SU-DHL-6 (cell line): ENCODE measurements around the gene VTCN1.

Experiments used
- H2AFZ ChIP-seq: fragments of 200-600 bp; sonication (generic); 2 replicates; pipeline ENCODE4 v1.6.1; 2014; ENCODE audit warnings: low read depth, mild to moderate bottlenecking, moderate library complexity, mixed read lengths, antibody characterized with exemption, low read length; ENCODE audit not compliant: severe bottlenecking
- H3F3A ChIP-seq: fragments of 200-600 bp; shearing (Covaris generic); 2 replicates; pipeline ENCODE4 v1.6.0; 2016; ENCODE audit warnings: antibody characterized with exemption, mild to moderate bottlenecking; ENCODE audit not compliant: insufficient read depth
- H3K27ac ChIP-seq: fragments of 200-600 bp; sonication (generic); 2 replicates; pipeline ENCODE4 v1.5.1; 2016; ENCODE audit warnings: low read depth, mild to moderate bottlenecking, low read length, moderate library complexity, mixed read lengths
- H3K27me3 ChIP-seq: fragments of 200-600 bp; sonication (generic), shearing (Covaris generic); 2 replicates; pipeline ENCODE4 v1.6.0; 2014; ENCODE audit warnings: mild to moderate bottlenecking, low read length
- H3K36me3 ChIP-seq: fragments of 200-600 bp; sonication (generic); 2 replicates; pipeline ENCODE4 v1.6.1; 2014; ENCODE audit warnings: mild to moderate bottlenecking, low read length, mixed read lengths
- H3K4me2 ChIP-seq: fragments of 300-600, 200-600 bp; shearing (Covaris generic), sonication (generic); 2 replicates; pipeline ENCODE4 v1.6.0; 2014; ENCODE audit warnings: low read length, low read depth, mild to moderate bottlenecking; ENCODE audit not compliant: poor library complexity, severe bottlenecking
- H3K4me3 ChIP-seq: fragments of 200-600 bp; sonication (generic); 2 replicates; pipeline ENCODE4 v1.5.1; 2014; ENCODE audit warnings: antibody characterized with exemption, low read length, mild to moderate bottlenecking, mixed read lengths; ENCODE audit not compliant: insufficient read depth, poor library complexity, severe bottlenecking
- H3K79me2 ChIP-seq: fragments of 200-600 bp; sonication (generic); 2 replicates; pipeline ENCODE4 v1.6.1; 2014; ENCODE audit warnings: mild to moderate bottlenecking, low read length, moderate library complexity; ENCODE audit not compliant: insufficient read depth
- H3K9ac ChIP-seq: fragments of 200-600 bp; sonication (generic); 2 replicates; pipeline ENCODE4 v1.7.0; 2014; ENCODE audit warnings: mild to moderate bottlenecking, low read length
- H3K9me2 ChIP-seq: fragments of 200-600 bp; sonication (generic); replicated peaks from 2 replicates; pipeline ENCODE4 v1.6.1; 2014; ENCODE audit warnings: low read length; ENCODE audit not compliant: insufficient read depth
- H3K9me3 ChIP-seq: fragments of 200-600 bp; sonication (generic); 2 replicates; pipeline ENCODE4 v1.6.1; 2014; ENCODE audit warnings: low read length, mixed read lengths; ENCODE audit not compliant: insufficient read depth
- H4K20me1 ChIP-seq: fragments of 200-600 bp; sonication (generic); 2 replicates; pipeline ENCODE4 v1.6.1; 2014; ENCODE audit warnings: low read depth, mild to moderate bottlenecking, antibody characterized with exemption, low read length, moderate library complexity, mixed read lengths
- CTCF ChIP-seq: fragments of 200-600 bp; sonication (generic); IDR thresholded peaks from one replicate; pipeline ENCODE4 v1.5.1; 2017; ENCODE audit warnings: antibody characterized with exemption, mild to moderate bottlenecking, low read length, moderate library complexity; ENCODE audit not compliant: insufficient read depth, poor library complexity, severe bottlenecking
- EZH2phosphoT487 ChIP-seq: fragments of 200-600 bp; sonication (generic), shearing (Covaris generic); conservative IDR thresholded peaks from 2 replicates; pipeline ENCODE4 v1.6.1; 2018; ENCODE audit warnings: mild to moderate bottlenecking, antibody characterized with exemption, low read length, moderate library complexity, mixed read lengths

Gene VTCN1

DNA sequence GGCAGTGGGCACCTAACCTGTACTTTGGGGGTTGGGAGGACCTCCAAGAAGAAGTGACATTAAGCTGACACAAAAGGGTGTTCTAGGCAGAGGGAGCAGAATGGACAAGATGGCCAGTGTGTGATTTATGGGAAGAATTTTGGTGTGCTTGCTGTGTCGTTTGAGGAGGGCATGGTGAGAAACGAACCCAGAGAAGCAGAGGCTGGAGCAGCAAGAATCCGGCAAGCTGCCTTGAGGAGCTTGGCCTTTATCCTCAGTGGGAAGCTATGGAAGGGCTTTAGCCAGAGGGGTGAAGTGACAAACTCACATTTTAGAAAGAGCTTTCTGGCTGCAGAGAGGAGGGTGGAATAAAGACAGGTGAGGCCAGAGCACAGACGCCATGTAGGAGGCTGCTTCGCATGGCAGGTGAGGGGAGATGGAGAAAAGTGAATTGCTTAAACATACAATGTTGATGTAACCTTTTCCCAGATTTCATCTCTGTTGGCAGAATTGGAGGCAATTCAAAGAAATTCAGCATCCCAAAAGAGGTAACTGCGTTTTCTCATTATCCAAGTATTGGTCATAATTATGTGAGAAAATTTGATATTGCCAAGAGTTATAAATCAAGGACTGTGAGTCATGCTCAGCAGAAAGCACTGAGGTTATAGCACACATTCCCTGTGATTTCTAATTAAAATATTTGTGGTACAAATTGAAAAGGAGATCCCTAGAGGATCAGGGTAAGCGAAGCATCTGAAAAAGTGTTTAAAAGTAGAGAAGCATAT is 115.7 kb downstream of the VTCN1 start:
- Histone ChIP-seq H2AFZ (no peak overlapping the region), H3K9me2 (no peaks in the 10 kb centered on the region), H3K9me3 (no peaks in the 10 kb centered on the region), H3K79me2 (no peaks in the 10 kb centered on the region), H4K20me1 (no peaks in the 10 kb centered on the region), H3K4me2 (no peak overlapping the region), H3F3A (no peaks in the 10 kb centered on the region), H3K27ac (no peak overlapping the region), H3K9ac (no peak overlapping the region), H3K4me3 (no peak overlapping the region), H3K27me3 (no peaks in the 10 kb centered on the region), H3K36me3 (peaks cover 62% of the 10 kb centered on the region)
- TF ChIP-seq CTCF (no peak), EZH2phosphoT487 (no peak)

DNA sequence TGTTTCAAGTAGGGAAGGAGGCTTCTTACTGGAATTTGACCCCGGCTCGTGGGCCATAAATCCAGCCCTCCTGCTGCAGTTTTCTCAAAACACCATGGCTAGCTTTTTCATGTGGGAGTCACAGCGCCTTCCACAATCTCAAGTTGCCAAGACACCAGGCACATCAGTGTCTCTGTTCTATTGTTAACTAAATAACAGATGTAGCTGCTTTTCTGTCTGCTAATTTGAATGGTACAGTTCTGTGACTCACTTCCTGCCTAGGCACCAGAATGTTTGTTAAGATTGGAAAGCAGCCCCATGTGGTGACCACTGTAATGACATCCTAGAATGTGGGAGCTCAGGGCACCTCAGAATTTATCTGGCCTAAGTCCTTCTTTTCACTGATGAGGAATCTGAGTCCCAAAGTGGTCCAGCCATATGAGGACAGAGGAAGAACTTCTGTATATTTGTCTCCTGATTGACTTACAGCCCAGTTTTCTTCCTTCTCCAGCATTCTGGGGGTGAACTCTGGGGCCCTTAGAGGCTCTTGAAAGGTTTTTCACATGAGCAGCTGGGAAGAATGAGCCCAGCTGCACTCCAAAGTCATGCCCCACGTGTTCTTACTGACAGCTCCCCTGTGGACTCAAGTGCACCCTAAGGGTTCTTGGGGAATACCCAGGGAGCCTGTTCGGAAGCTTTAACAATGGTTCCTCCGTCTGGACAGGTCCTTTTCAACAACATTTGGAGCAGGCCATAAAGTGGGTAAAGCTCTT is 116.7 kb downstream of the VTCN1 start:
- Histone ChIP-seq H3K4me3 (no peak overlapping the region), H3K36me3 (peaks cover 71% of the 10 kb centered on the region), H3K27ac (no peak overlapping the region), H3K9ac (no peak overlapping the region), H4K20me1 (no peaks in the 10 kb centered on the region), H3K9me3 (no peaks in the 10 kb centered on the region), H3K4me2 (no peak overlapping the region), H3F3A (no peaks in the 10 kb centered on the region), H3K79me2 (no peaks in the 10 kb centered on the region), H3K9me2 (no peaks in the 10 kb centered on the region), H2AFZ (no peak overlapping the region), H3K27me3 (no peaks in the 10 kb centered on the region)
- TF ChIP-seq CTCF (no peak), EZH2phosphoT487 (no peak)
